Osteoblast (primary cell): Measurements from ENCODE around the gene ZC3H18. TPM values are rescaled to one million over a fixed set of nuclear protein-coding genes. Genes with fewer than 3 reads are reported as not detected.

Experiments used
- DNase-seq: peaks from one replicate; pipeline ENCODE4 v3.0.0; 2011; ENCODE audit warnings: low spot score, mixed read lengths; ENCODE audit not compliant: insufficient read length; ENCODE audit errors: missing footprints
- H2AFZ ChIP-seq: 2 replicates; pipeline ENCODE4 v1.6.0; 2011; ENCODE audit warnings: mild to moderate bottlenecking, low read length
- H3K27ac ChIP-seq: 2 replicates; pipeline ENCODE4 v1.5.1; 2011; ENCODE audit warnings: mild to moderate bottlenecking, low read depth, low read length, moderate library complexity
- H3K27me3 ChIP-seq: 2 replicates; pipeline ENCODE4 v1.6.0; 2012; ENCODE audit warnings: mild to moderate bottlenecking, control low read depth, inconsistent platforms, low read length, moderate library complexity; ENCODE audit not compliant: insufficient read depth
- H3K36me3 ChIP-seq: 2 replicates; pipeline ENCODE4 v1.5.1; 2011; ENCODE audit warnings: mild to moderate bottlenecking, low read length, control low read depth, moderate library complexity; ENCODE audit not compliant: insufficient read depth
- H3K4me1 ChIP-seq: 2 replicates; pipeline ENCODE4 v1.5.1; 2011; ENCODE audit warnings: mild to moderate bottlenecking, low read length, control low read depth, moderate library complexity; ENCODE audit not compliant: insufficient read depth
- H3K4me2 ChIP-seq: 2 replicates; pipeline ENCODE4 v1.6.0; 2011; ENCODE audit warnings: mild to moderate bottlenecking, low read length; ENCODE audit not compliant: insufficient read depth
- H3K4me3 ChIP-seq: fragments of 200-600 bp; sonication (generic); 3 replicates; pipeline ENCODE4 v1.5.1; 2012; ENCODE audit warnings: mild to moderate bottlenecking, low read length, inconsistent platforms; ENCODE audit not compliant: insufficient read depth
- H3K79me2 ChIP-seq: 2 replicates; pipeline ENCODE4 v1.6.0; 2012; ENCODE audit warnings: mild to moderate bottlenecking, low read length, control low read depth, inconsistent platforms; ENCODE audit not compliant: insufficient read depth
- H3K9me3 ChIP-seq: 2 replicates; pipeline ENCODE4 v1.5.1; 2011; ENCODE audit warnings: low read depth, low read length, control low read depth
- H4K20me1 ChIP-seq: 2 replicates; pipeline ENCODE4 v1.6.0; 2012; ENCODE audit warnings: mild to moderate bottlenecking, low read length, control low read depth; ENCODE audit not compliant: insufficient read depth
- total RNA-seq: library from RNA; depleted of rRNA; stranded (reverse); fragments of >200 nt; gene quantifications from 2 replicates; pipeline ENCODE4 v1.2.3, GENCODE V29; 2012
- TF ChIP-seq, protein P1 (sequence below): IDR thresholded peaks from 2 replicates; pipeline ENCODE4 v1.5.1; 2011; ENCODE audit warnings: mild to moderate bottlenecking, low read depth, low read length, moderate library complexity; ENCODE audit errors: extremely low read depth

Gene ZC3H18
- total RNA-seq, 1 donor: 10.9 TPM

DNA sequence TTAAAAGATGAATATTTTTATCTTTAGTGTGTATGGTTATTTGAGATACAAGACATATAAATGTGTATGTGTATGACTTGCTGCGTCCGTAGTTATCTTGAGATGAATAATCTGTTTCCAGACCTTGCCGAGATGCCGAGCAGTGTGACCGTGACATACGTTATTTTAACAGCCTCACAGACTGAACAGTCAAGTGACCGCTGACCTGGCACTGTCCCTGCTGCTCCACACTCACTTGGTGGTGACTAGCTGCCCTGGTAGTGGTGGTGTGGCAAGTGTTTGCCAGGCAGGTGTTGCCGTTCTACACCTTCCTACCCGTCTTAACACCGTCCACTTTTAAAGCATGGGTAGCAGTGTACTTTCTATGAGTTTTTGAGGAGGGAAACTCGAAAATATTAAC lies 5.0 kb downstream of the ZC3H18 start:
- no peaks in the 10 kb centered on the region for H3K27me3 ChIP-seq
- peaks cover 13% of the 10 kb centered on the region for H3K4me1 ChIP-seq
- no peak overlapping the region for H3K4me3 ChIP-seq
- peaks cover 91% of the 10 kb centered on the region for H3K79me2 ChIP-seq
- DNase-seq: no peak
- TF ChIP-seq, protein P1, sequence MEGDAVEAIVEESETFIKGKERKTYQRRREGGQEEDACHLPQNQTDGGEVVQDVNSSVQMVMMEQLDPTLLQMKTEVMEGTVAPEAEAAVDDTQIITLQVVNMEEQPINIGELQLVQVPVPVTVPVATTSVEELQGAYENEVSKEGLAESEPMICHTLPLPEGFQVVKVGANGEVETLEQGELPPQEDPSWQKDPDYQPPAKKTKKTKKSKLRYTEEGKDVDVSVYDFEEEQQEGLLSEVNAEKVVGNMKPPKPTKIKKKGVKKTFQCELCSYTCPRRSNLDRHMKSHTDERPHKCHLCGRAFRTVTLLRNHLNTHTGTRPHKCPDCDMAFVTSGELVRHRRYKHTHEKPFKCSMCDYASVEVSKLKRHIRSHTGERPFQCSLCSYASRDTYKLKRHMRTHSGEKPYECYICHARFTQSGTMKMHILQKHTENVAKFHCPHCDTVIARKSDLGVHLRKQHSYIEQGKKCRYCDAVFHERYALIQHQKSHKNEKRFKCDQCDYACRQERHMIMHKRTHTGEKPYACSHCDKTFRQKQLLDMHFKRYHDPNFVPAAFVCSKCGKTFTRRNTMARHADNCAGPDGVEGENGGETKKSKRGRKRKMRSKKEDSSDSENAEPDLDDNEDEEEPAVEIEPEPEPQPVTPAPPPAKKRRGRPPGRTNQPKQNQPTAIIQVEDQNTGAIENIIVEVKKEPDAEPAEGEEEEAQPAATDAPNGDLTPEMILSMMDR: no peak
- H3K27ac ChIP-seq: no peak overlapping the region
- H3K4me2 ChIP-seq: no peak overlapping the region
- peaks cover 31% of the 10 kb centered on the region for H3K36me3 ChIP-seq
- no peak overlapping the region for H2AFZ ChIP-seq
- peaks cover 53% of the 10 kb centered on the region for H4K20me1 ChIP-seq
- no peaks in the 10 kb centered on the region for H3K9me3 ChIP-seq

DNA sequence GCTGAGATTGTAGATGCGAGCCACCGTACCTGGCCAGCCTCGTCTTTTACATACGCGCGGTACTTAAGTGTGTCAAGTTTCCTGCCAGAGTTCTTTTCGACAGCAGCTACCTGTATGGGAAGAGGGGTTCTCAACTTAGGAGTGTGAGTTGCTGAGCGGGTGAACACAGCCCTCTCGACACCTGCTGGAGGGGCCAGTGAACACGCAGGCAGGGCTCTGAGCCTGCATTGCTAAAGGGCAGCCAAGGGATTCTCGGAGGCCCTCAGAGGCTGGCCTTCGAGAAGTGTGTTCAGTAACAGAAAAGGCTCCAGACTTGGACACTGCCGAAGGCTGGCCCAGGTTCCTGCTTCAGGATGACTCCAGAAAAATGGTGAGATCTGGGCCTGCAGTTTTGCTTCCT lies 6.1 kb downstream of the ZC3H18 start:
- no peak overlapping the region for H3K4me2 ChIP-seq
- no peak overlapping the region for H3K4me3 ChIP-seq
- H3K4me1 ChIP-seq: peaks cover 7% of the 10 kb centered on the region
- H3K79me2 ChIP-seq: peaks cover 93% of the 10 kb centered on the region
- peaks cover 47% of the 10 kb centered on the region for H4K20me1 ChIP-seq
- H3K27ac ChIP-seq: no peak overlapping the region
- H3K36me3 ChIP-seq: peaks cover 38% of the 10 kb centered on the region
- DNase-seq: no peak
- TF ChIP-seq, protein P1: no peak
- H2AFZ ChIP-seq: no peak overlapping the region
- no peaks in the 10 kb centered on the region for H3K27me3 ChIP-seq
- H3K9me3 ChIP-seq: no peaks in the 10 kb centered on the region

DNA sequence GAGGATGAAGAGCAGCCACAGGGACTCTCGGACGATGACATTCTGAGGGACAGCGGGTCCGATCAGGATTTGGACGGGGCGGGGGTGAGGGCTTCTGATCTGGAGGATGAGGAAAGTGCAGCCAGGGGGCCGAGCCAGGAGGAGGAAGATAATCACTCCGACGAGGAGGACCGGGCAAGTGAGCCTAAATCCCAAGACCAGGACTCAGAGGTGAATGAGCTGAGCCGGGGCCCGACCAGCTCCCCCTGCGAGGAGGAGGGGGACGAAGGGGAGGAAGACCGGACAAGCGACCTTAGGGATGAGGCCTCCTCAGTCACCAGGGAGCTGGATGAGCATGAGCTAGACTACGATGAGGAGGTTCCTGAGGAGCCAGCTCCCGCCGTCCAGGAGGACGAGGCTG lies 7.0 kb downstream of the ZC3H18 start:
- no peak overlapping the region for H3K4me2 ChIP-seq
- TF ChIP-seq, protein P1: no peak
- no peak for DNase-seq
- no peak overlapping the region for H3K27ac ChIP-seq
- peaks cover 91% of the 10 kb centered on the region for H3K79me2 ChIP-seq
- no peaks in the 10 kb centered on the region for H3K4me1 ChIP-seq
- no peak overlapping the region for H3K4me3 ChIP-seq
- H4K20me1 ChIP-seq: peaks cover 39% of the 10 kb centered on the region
- no peak overlapping the region for H2AFZ ChIP-seq
- H3K36me3 ChIP-seq: peaks cover 39% of the 10 kb centered on the region
- no peaks in the 10 kb centered on the region for H3K9me3 ChIP-seq
- no peaks in the 10 kb centered on the region for H3K27me3 ChIP-seq

DNA sequence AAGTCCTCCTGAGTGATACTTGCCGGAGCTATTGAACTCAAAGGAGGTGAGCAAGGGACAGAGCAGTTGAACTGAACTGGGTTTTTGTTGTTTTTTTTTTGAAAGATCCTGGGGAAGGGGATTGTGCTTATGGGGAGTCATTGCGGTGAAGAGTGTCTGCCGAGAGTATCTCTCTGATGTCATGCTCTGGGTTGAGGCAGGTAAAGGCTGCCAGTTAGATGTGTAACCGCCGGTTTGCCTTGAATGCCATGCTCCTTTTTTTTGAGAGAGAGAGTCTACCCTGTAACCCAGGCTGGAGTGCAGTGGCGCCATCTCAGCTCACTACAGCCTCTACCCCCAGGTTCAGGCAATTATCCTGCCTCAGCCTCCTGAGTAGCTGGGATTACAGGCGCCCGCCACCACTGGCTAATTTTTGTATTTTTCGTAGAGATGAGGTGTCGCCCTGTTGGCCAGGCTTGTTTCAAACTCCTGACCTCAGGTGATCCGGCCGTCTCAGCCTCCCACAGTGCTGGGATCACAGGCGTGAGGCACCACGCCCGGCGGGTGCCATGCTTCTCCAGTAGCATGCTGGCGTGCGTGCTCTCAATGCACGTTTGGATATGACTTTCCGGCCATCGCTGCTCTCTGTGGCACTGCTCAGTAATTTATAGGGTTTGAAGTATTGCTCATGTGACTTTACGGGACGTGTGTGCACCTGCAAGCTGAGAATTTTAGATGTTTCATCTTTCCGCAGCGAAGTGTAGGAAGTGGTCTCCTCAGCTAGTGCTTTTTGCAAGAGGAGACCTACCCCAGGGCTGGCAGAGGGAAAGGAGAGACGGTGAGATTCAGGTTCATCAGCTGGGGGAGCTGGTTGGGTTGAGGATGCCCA lies 8.5 kb downstream of the ZC3H18 start:
- TF ChIP-seq, protein P1: no peak
- H4K20me1 ChIP-seq: peaks cover 34% of the 10 kb centered on the region
- H3K27ac ChIP-seq: no peak overlapping the region

More for the DNA sequence above, 8.5 kb downstream of the ZC3H18 start:
- Histone ChIP-seq H3K4me1 (no peaks in the 10 kb centered on the region), H2AFZ (no peak overlapping the region), H3K36me3 (peaks cover 39% of the 10 kb centered on the region), H3K79me2 (peaks cover 91% of the 10 kb centered on the region), H3K27me3 (no peaks in the 10 kb centered on the region), H3K4me3 (no peak overlapping the region), H3K9me3 (no peaks in the 10 kb centered on the region), H3K4me2 (no peak overlapping the region)
- no peak for DNase-seq
